Right lobe of liver (tissue), 6 donors: ENCODE measurements around the gene PLXNA1. TPM values are rescaled to one million over a fixed set of nuclear protein-coding genes. Genes with fewer than 3 reads are reported as not detected.

Experiments used
- ATAC-seq, 4 donors: fragments of 200-7000 bp; cut with Tn5 transposase; one replicate each; pipeline ENCODE4 v1.9.1; 2020; ENCODE audit warnings: mild to moderate bottlenecking in 4 of 4, moderate library complexity in 4 of 4
- DNase-seq, 3 donors: peaks; one replicate each; pipeline ENCODE4 v3.0.0-alpha.2; 2020
- H3K27ac ChIP-seq, 3 donors: fragments of 200-600 bp; one replicate each; pipeline ENCODE4 v1.8.0; 2022
- H3K27me3 ChIP-seq, 2 donors: fragments of 200-600 bp; one replicate each; pipeline ENCODE4 v1.8.0; 2022
- H3K36me3 ChIP-seq, 4 donors: fragments of 200-600 bp; sonication (generic) in 1 of 4; one replicate each; pipeline versions ENCODE4 v1.5.1 to v1.8.0; 2017 to 2022; ENCODE audit warnings: control low read depth in 1 of 4
- H3K4me1 ChIP-seq, 4 donors: fragments of 200-600 bp; sonication (generic) in 1 of 4; one replicate each; pipeline versions ENCODE4 v1.5.1 to v1.8.0; 2017 to 2022; ENCODE audit warnings: control low read depth in 1 of 4
- H3K4me3 ChIP-seq, 3 donors: fragments of 200-600 bp; one replicate each; pipeline ENCODE4 v1.8.0; 2022
- H3K9me3 ChIP-seq, 4 donors: fragments of 200-600 bp; sonication (generic) in 1 of 4; one replicate each; pipeline versions ENCODE4 v1.5.1 to v1.8.0; 2017 to 2022; ENCODE audit warnings: control low read depth in 1 of 4
- POLR2A ChIP-seq: fragments of 450-650 bp; IDR thresholded peaks from one replicate; pipeline ENCODE4 v1.6.1; 2017; ENCODE audit warnings: antibody characterized with exemption, mild to moderate bottlenecking
- WGBS: methylation state at CpG from one replicate; pipeline ENCODE4 v1.1.6; 2018; ENCODE audit warnings: low coverage, low lambda C conversion rate; ENCODE audit not compliant: insufficient coverage; ENCODE audit errors: missing lambda C conversion rate; 5-methylcytosine and 5-hydroxymethylcytosine counted together
- intact Hi-C, 2 donors: fragments of 100-400 bp; cut with DNase I; formaldehyde crosslinking; loops; one replicate each; pipeline versions ENCODE4 v1.11.2 to v1.14.1; 2022
- total RNA-seq, 6 experiments: library from RNA; depleted of rRNA in 2 of 6; stranded (reverse); fragments of >200 nt in 2 of 6; fragmentation: NEBNext Ultra II Directional in 3 of 6; extraction: Animal tissue kit (Norgen Biotek cat#: 25700) in 3 of 6; gene quantifications; one replicate each; pipeline versions ENCODE4 v1.1.0 to v1.2.4, GENCODE V29; 2016 to 2023
- TF ChIP-seq, protein P1 (sequence below), 4 donors: fragments of 200-600 bp in 3 of 4; fragments of 450-650 bp in 1 of 4; IDR thresholded peaks; one replicate each; pipeline versions ENCODE4 v1.5.1 to v1.8.0; 2016 to 2022; ENCODE audit warnings: antibody characterized with exemption in 4 of 4, mild to moderate bottlenecking in 2 of 4
- donor health status: DM: no; HTN: yes; CAD: no.
- donor health status: DM: no; HTN: no; CAD: no.
- donor health status: DM: no; HTN: no; CAD: no.
- donor health status: DM: no; HTN: yes; CAD: no.
- donor health status: DM: no; HTN: yes; CAD: no.

The PLXNA1 gene
- total RNA-seq, 6 experiments from 2014 or later = 2.0 to 8.7 (median 5.6) TPM

GRCh38 chr3:126994661-126995245, 11.8 kb downstream of the PLXNA1 start:
- ATAC-seq = no peak
- Histone ChIP-seq H3K27me3 (no peaks in the 10 kb centered on the region), H3K4me1 (no peaks in the 10 kb centered on the region), H3K9me3 (no peaks in the 10 kb centered on the region), H3K36me3 (peaks cover 0 to under 1% (median 0%) of the 10 kb centered on the region in 4 donors), H3K4me3 (no peak overlapping the region), H3K27ac (no peak overlapping the region)
- intact Hi-C loops = no loop called here
- TF ChIP-seq, protein P1, sequence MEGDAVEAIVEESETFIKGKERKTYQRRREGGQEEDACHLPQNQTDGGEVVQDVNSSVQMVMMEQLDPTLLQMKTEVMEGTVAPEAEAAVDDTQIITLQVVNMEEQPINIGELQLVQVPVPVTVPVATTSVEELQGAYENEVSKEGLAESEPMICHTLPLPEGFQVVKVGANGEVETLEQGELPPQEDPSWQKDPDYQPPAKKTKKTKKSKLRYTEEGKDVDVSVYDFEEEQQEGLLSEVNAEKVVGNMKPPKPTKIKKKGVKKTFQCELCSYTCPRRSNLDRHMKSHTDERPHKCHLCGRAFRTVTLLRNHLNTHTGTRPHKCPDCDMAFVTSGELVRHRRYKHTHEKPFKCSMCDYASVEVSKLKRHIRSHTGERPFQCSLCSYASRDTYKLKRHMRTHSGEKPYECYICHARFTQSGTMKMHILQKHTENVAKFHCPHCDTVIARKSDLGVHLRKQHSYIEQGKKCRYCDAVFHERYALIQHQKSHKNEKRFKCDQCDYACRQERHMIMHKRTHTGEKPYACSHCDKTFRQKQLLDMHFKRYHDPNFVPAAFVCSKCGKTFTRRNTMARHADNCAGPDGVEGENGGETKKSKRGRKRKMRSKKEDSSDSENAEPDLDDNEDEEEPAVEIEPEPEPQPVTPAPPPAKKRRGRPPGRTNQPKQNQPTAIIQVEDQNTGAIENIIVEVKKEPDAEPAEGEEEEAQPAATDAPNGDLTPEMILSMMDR (IDR thresholded peaks at IDR 0.05) = no peak
- TF ChIP-seq POLR2A = no peak
- no peak for DNase-seq
- WGBS = 74% methylated on average over 5 of the region's 10 CpGs

DNA sequence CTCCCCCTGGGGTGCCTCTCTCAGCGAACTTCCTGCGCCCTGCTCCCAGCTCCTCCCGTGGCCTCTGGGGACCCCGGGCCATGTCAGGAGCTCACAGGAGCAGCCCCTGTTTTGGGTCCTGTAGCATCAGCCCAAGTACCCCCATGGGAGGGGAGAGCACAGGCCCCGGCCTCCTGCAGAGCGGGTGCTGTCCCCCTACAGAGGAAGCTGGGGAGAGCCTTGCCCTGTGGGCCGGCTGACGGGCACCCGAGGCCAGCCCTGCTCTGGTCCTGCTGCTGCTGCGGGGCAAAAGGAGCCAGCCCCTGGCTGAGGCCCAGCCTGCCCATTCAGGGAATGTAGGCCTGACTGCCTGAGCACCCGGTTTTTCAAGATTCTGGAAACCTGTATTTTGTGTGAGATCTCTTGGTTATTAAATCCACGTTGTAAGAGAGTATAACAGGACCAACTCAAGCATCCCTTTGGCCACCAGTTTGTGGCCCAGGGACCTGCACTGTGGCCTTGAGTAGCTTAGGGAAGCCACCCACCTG, 12.4 kb downstream of the PLXNA1 start:
- TF ChIP-seq POLR2A = no peak
- TF ChIP-seq, protein P1 (IDR thresholded peaks at IDR 0.05) = no peak
- Histone ChIP-seq H3K27ac (no peak overlapping the region), H3K27me3 (no peaks in the 10 kb centered on the region), H3K4me3 (no peak overlapping the region), H3K9me3 (no peaks in the 10 kb centered on the region), H3K4me1 (no peaks in the 10 kb centered on the region), H3K36me3 (no peaks in the 10 kb centered on the region)
- DNase-seq (no peak), ATAC-seq (no peak)
- WGBS = 97% methylated on average over 5 of the region's 12 CpGs
- intact Hi-C loops = no loop called here

GRCh38 chr3:126995926-126996512, 13.1 kb downstream of the PLXNA1 start:
- Histone ChIP-seq H3K9me3 (no peaks in the 10 kb centered on the region), H3K27ac (no peak overlapping the region), H3K27me3 (no peaks in the 10 kb centered on the region), H3K36me3 (no peaks in the 10 kb centered on the region), H3K4me3 (no peak overlapping the region), H3K4me1 (no peaks in the 10 kb centered on the region)
- WGBS = no CpG with 5 or more reads among the region's 11 CpGs
- intact Hi-C loops = no loop called here
- DNase-seq (no peak), ATAC-seq (no peak)
- TF ChIP-seq, protein P1 (IDR thresholded peaks at IDR 0.05) = no peak
- TF ChIP-seq POLR2A = no peak

DNA sequence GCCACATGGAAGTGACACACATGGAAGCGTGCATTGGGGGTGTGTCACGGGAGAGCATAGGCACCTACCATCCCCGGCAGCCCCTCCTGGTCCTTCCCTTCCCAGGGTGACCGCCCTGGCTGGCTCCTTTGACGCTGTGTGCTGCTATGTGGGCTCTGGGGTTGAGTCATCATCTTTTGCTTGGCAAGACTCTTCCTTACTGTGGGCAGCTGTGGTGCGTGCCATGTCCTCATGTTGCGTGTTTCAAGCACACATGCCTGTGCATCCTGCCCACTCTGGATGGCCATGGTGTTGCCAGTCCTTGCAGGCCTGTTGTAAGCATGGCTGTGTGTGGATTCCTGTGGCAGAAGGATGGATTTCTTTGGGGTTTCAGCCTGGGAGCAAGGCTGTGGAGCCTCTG, 14.0 kb downstream of the PLXNA1 start:
- DNase-seq (no peak), ATAC-seq (no peak)
- Histone ChIP-seq H3K9me3 (no peaks in the 10 kb centered on the region), H3K4me1 (no peaks in the 10 kb centered on the region), H3K27ac (no peak overlapping the region), H3K27me3 (no peaks in the 10 kb centered on the region), H3K4me3 (no peak overlapping the region), H3K36me3 (no peaks in the 10 kb centered on the region)
- intact Hi-C loops = no loop called here
- no CpG with 5 or more reads among the region's 7 CpGs for WGBS
- TF ChIP-seq, protein P1 (IDR thresholded peaks at IDR 0.05) = no peak
- TF ChIP-seq POLR2A = no peak
